ENCODE measurements around the gene ATP6AP2. TPM values are rescaled to one million over a fixed set of nuclear protein-coding genes. Genes with fewer than 3 reads are reported as not detected.

Gene ATP6AP2
- total and polyA plus RNA-seq, 9 of the 15 experiments (the other 6 are each of a cell fraction or from before 2014, with no cell fraction given), result 23.3 to 131 (median 41.9) TPM

DNA sequence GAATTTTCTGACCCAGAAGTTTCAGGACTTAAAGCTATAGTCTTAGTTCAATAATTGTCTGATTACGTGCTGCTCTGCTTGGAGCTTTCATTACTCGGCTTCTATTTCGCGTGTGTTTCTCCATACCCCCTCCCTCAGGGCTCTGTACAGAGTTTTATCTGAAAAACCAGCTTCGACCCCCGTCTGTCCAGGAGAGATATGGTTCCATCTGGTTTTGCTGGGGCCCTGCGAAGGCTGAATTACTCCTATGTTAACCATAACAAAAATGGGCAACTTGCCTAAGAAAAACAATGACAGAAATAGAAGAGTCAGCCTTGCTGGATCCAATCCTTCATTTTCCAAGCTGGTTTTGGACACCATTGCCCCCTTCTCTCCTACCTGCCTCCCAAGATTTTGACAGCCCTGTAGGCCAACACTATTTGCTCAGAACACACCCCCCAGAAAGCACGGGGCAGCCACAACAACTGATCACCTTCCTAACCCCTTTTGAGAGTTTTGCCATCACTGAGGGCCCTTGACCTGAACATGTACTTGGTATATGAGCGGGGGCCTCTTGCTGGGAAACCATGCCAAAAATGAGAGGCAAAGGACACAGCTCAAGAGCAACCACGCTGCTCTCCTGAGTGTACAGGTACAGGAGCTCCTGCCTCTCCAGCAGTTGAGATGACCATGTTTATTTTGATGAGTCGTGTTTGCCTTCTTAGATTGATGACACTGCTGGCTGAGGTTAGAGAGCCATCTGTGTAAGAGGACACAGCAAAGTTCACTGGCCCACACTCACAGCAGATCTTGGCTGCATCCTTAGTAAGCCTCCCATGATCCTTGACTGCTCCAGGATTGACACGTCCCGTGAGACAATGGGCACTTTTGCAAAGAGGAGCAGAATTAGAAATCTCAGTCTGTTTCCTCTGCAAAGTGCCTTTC is 36.2 kb upstream of the ATP6AP2 start (continued):
- TF ChIP-seq FOS (IDR thresholded peaks at IDR 0.05; ENCODE audit: extremely low read depth, insufficient read length) (no peak), POLR2AphosphoS5 (IDR thresholded peaks at IDR 0.05; ENCODE audit: control insufficient read depth, insufficient read depth, low read depth, low read length) (peak; percentile 95), CEBPG (CRISPR knock-in tag; IDR thresholded peaks at IDR 0.05) (no peak), CEBPG (tag; conservative IDR thresholded peaks at IDR 0.05 in 1 of 2, IDR thresholded peaks at IDR 0.05 in 1 of 2) (no peak), NRF1 (conservative IDR thresholded peaks at IDR 0.05 in 1 of 2, IDR thresholded peaks at IDR 0.05 in 1 of 2) (no peak), MBD2 (IDR thresholded peaks at IDR 0.05; ENCODE audit: borderline replicate concordance, low read depth) (no peak; the same call in 1 of the 2 replicates), KDM1A (IDR thresholded peaks at IDR 0.05) (peak; percentile 20 to 44; a peak in 2 of 4 replicates), RFX7 (CRISPR knock-in tag; IDR thresholded peaks at IDR 0.05) (no peak), ETV1 (tag; conservative IDR thresholded peaks at IDR 0.05; ENCODE audit: low read depth) (no peak), ZNF165 (CRISPR knock-in tag; IDR thresholded peaks at IDR 0.05; ENCODE audit: borderline replicate concordance) (no peak), NCOA1 (IDR thresholded peaks at IDR 0.05; ENCODE audit: low read depth) (no peak), ZNF766 (CRISPR knock-in tag; conservative IDR thresholded peaks at IDR 0.05) (no peak; the same call in 1 of the 2 replicates), TGIF2 (CRISPR knock-in tag; IDR thresholded peaks at IDR 0.05) (no peak)
- TF ChIP-seq, protein P1, sequence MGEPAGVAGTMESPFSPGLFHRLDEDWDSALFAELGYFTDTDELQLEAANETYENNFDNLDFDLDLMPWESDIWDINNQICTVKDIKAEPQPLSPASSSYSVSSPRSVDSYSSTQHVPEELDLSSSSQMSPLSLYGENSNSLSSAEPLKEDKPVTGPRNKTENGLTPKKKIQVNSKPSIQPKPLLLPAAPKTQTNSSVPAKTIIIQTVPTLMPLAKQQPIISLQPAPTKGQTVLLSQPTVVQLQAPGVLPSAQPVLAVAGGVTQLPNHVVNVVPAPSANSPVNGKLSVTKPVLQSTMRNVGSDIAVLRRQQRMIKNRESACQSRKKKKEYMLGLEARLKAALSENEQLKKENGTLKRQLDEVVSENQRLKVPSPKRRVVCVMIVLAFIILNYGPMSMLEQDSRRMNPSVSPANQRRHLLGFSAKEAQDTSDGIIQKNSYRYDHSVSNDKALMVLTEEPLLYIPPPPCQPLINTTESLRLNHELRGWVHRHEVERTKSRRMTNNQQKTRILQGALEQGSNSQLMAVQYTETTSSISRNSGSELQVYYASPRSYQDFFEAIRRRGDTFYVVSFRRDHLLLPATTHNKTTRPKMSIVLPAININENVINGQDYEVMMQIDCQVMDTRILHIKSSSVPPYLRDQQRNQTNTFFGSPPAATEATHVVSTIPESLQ (CRISPR knock-in tag; IDR thresholded peaks at IDR 0.05), result no peak
- TF ChIP-seq, protein P2, sequence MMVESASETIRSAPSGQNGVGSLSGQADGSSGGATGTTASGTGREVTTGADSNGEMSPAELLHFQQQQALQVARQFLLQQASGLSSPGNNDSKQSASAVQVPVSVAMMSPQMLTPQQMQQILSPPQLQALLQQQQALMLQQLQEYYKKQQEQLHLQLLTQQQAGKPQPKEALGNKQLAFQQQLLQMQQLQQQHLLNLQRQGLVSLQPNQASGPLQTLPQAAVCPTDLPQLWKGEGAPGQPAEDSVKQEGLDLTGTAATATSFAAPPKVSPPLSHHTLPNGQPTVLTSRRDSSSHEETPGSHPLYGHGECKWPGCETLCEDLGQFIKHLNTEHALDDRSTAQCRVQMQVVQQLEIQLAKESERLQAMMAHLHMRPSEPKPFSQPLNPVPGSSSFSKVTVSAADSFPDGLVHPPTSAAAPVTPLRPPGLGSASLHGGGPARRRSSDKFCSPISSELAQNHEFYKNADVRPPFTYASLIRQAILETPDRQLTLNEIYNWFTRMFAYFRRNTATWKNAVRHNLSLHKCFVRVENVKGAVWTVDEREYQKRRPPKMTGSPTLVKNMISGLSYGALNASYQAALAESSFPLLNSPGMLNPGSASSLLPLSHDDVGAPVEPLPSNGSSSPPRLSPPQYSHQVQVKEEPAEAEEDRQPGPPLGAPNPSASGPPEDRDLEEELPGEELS (CRISPR knock-in tag; IDR thresholded peaks at IDR 0.05; ENCODE audit: borderline replicate concordance), result no peak
- TF ChIP-seq, protein P3, sequence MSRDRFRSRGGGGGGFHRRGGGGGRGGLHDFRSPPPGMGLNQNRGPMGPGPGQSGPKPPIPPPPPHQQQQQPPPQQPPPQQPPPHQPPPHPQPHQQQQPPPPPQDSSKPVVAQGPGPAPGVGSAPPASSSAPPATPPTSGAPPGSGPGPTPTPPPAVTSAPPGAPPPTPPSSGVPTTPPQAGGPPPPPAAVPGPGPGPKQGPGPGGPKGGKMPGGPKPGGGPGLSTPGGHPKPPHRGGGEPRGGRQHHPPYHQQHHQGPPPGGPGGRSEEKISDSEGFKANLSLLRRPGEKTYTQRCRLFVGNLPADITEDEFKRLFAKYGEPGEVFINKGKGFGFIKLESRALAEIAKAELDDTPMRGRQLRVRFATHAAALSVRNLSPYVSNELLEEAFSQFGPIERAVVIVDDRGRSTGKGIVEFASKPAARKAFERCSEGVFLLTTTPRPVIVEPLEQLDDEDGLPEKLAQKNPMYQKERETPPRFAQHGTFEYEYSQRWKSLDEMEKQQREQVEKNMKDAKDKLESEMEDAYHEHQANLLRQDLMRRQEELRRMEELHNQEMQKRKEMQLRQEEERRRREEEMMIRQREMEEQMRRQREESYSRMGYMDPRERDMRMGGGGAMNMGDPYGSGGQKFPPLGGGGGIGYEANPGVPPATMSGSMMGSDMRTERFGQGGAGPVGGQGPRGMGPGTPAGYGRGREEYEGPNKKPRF (IDR thresholded peaks at IDR 0.05; ENCODE audit: low read depth, low read length), result no peak
- TF ChIP-seq, protein P4, sequence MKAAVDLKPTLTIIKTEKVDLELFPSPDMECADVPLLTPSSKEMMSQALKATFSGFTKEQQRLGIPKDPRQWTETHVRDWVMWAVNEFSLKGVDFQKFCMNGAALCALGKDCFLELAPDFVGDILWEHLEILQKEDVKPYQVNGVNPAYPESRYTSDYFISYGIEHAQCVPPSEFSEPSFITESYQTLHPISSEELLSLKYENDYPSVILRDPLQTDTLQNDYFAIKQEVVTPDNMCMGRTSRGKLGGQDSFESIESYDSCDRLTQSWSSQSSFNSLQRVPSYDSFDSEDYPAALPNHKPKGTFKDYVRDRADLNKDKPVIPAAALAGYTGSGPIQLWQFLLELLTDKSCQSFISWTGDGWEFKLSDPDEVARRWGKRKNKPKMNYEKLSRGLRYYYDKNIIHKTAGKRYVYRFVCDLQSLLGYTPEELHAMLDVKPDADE (conservative IDR thresholded peaks at IDR 0.05; ENCODE audit: control insufficient read depth, low read depth, low read length), result no peak
- TF ChIP-seq, protein P5, sequence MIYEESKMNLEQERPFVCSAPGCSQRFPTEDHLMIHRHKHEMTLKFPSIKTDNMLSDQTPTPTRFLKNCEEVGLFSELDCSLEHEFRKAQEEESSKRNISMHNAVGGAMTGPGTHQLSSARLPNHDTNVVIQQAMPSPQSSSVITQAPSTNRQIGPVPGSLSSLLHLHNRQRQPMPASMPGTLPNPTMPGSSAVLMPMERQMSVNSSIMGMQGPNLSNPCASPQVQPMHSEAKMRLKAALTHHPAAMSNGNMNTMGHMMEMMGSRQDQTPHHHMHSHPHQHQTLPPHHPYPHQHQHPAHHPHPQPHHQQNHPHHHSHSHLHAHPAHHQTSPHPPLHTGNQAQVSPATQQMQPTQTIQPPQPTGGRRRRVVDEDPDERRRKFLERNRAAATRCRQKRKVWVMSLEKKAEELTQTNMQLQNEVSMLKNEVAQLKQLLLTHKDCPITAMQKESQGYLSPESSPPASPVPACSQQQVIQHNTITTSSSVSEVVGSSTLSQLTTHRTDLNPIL (CRISPR knock-in tag; IDR thresholded peaks at IDR 0.05), result no peak
